HL-60 (cell line): ENCODE data around the gene MAS1.

Source experiments
- GABPA ChIP-seq: IDR thresholded peaks from 2 replicates; pipeline ENCODE4 v1.6.1; 2012; ENCODE audit warnings: low read depth
- POLR2AphosphoS5 ChIP-seq: IDR thresholded peaks from 2 replicates; pipeline ENCODE4 v1.6.1; 2012; ENCODE audit warnings: low read depth
- REST ChIP-seq: IDR thresholded peaks from 2 replicates; pipeline ENCODE4 v1.6.1; 2012; ENCODE audit warnings: low read depth; ENCODE audit not compliant: insufficient replicate concordance
- SPI1 ChIP-seq: IDR thresholded peaks from 2 replicates; pipeline ENCODE4 v1.6.1; 2012; ENCODE audit warnings: low read depth, mild to moderate bottlenecking, borderline replicate concordance
- TF ChIP-seq, protein P1 (sequence below): IDR thresholded peaks from one replicate; pipeline ENCODE4 v1.5.1; 2011; ENCODE audit warnings: low read length, control low read depth, inconsistent platforms; ENCODE audit not compliant: insufficient read depth

GRCh38 chr6:159877256-159877808, 13.5 kb upstream of the MAS1 start:
- TF ChIP-seq, protein P1, sequence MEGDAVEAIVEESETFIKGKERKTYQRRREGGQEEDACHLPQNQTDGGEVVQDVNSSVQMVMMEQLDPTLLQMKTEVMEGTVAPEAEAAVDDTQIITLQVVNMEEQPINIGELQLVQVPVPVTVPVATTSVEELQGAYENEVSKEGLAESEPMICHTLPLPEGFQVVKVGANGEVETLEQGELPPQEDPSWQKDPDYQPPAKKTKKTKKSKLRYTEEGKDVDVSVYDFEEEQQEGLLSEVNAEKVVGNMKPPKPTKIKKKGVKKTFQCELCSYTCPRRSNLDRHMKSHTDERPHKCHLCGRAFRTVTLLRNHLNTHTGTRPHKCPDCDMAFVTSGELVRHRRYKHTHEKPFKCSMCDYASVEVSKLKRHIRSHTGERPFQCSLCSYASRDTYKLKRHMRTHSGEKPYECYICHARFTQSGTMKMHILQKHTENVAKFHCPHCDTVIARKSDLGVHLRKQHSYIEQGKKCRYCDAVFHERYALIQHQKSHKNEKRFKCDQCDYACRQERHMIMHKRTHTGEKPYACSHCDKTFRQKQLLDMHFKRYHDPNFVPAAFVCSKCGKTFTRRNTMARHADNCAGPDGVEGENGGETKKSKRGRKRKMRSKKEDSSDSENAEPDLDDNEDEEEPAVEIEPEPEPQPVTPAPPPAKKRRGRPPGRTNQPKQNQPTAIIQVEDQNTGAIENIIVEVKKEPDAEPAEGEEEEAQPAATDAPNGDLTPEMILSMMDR = no peak
- no peak for TF ChIP-seq REST
- TF ChIP-seq POLR2AphosphoS5 = no peak
- no peak for TF ChIP-seq GABPA
- no peak for TF ChIP-seq SPI1
